ENCODE results near the gene ABCB9. TPM values are rescaled to one million over a fixed set of nuclear protein-coding genes. Genes with fewer than 3 reads are reported as not detected.
"Not testable (repeated sequence)": the region's sequence is repeated elsewhere in the genome, so short reads cannot be mapped to it uniquely, and the experiment has no call there.

Gene ABCB9
- total RNA-seq, 6 donors from 2014 or later = 2.1 to 9.9 (median 4.3) TPM

DNA sequence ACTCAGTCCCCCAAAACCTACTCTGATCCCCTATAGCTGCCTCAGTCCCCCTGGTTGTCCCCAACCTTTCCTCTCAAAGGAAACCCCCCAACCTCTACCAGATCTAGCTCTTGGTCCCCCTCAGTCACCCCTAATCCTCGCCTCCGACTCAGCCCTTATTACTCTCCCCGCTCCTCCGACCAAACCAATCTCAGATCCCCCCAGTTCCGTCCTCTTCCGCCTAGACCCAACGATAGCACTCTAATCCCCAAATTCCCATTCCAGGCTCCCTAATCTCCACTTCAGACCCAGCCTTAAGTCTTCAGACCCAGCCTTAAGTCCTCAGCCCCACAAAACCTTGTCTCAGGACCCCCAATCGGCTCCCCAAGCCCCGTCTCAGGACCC is 71.0 kb downstream of the ABCB9 start:
- WGBS, 2 donors = 6 to 12% methylated on average over 9 of the region's 9 CpGs
- H3K4me1 ChIP-seq = peaks cover 41 to 55% (median 53%) of the 10 kb centered on the region in 4 donors
- H3K36me3 ChIP-seq = no peaks in the 10 kb centered on the region
- no peak for DNase-seq
- peak in 1 of 2 donors; percentile 46 for ATAC-seq (ENCODE audit: low FRiP score in 2 of 2)
- no peaks in the 10 kb centered on the region for H3K27me3 ChIP-seq
- peak overlapping the region; percentile 68 to 92 (median 88) for H3K4me3 ChIP-seq
- H3K9me3 ChIP-seq = no peaks in the 10 kb centered on the region
- peak overlapping the region; percentile 95 to 98 (median 98) for H3K27ac ChIP-seq
- no peak for TF ChIP-seq POLR2A (IDR thresholded peaks at IDR 0.05)
- TF ChIP-seq EP300 (IDR thresholded peaks at IDR 0.05) = no peak
- no peak for TF ChIP-seq POLR2AphosphoS5 (IDR thresholded peaks at IDR 0.05)
- TF ChIP-seq, protein P1, sequence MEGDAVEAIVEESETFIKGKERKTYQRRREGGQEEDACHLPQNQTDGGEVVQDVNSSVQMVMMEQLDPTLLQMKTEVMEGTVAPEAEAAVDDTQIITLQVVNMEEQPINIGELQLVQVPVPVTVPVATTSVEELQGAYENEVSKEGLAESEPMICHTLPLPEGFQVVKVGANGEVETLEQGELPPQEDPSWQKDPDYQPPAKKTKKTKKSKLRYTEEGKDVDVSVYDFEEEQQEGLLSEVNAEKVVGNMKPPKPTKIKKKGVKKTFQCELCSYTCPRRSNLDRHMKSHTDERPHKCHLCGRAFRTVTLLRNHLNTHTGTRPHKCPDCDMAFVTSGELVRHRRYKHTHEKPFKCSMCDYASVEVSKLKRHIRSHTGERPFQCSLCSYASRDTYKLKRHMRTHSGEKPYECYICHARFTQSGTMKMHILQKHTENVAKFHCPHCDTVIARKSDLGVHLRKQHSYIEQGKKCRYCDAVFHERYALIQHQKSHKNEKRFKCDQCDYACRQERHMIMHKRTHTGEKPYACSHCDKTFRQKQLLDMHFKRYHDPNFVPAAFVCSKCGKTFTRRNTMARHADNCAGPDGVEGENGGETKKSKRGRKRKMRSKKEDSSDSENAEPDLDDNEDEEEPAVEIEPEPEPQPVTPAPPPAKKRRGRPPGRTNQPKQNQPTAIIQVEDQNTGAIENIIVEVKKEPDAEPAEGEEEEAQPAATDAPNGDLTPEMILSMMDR (IDR thresholded peaks at IDR 0.05) = no peak

DNA sequence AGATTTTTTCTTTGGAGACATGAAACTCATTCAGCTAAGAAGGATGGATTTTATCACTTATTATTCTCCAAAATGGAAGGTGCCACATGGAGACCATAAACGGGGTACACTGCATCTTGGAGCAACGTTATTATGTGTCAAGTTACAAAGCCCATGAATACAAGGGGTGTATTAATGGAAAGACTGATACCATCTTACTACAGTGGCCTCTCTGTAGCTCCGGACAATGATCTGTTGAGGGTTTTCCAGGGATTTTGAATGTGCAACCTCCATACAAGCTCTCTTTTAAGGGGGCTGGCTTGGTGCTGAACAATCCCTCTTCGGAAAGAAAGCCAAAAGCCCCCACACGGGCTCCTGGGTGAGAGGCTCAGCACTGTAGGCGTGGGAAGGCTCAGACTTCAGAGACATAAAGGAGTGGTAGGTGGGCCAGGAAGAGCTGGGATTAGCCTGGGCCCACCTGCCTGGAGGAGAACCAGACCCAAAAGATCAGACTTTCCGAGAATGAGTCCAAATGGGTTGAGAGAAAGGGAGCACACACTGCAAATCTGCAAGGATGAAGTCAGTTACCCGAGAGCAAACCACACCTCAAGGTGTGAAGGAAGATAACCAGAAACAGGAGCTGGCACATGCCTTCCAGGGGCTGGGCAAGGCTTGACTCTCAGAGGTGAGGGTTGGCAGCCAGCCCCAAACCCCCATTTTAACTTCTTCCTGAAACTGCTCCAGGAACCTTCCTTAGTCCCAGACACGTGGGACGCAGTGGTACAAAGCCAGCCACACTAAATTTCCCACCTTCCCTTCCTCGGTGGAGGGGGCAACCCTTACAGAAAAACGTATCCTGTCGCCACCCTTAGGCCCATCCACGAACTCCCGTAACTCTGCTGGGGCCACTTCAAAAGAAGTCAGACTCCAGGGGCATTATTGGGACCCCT is 71.8 kb downstream of the ABCB9 start:
- Histone ChIP-seq H3K27ac (peak overlapping the region; percentile 95 to 98 (median 98)), H3K9me3 (no peaks in the 10 kb centered on the region), H3K4me3 (peak overlapping the region; percentile 68 to 92 (median 88)), H3K27me3 (no peaks in the 10 kb centered on the region), H3K36me3 (no peaks in the 10 kb centered on the region), H3K4me1 (peaks cover 50 to 64% (median 62%) of the 10 kb centered on the region in 4 donors)
- WGBS, 2 donors = 18 to 25% methylated on average over 15 of the region's 15 CpGs
- DNase-seq = peak in 1 of 2 donors; percentile 77
- ATAC-seq (ENCODE audit: low FRiP score in 2 of 2) = peak; percentile 12 to 79
- no peak for TF ChIP-seq EP300 (IDR thresholded peaks at IDR 0.05)
- TF ChIP-seq, protein P1 (IDR thresholded peaks at IDR 0.05) = no peak
- peak in 2 of 4 donors; percentile 23 to 24 for TF ChIP-seq POLR2A (IDR thresholded peaks at IDR 0.05)
- peak in 1 of 2 donors; percentile 30 for TF ChIP-seq POLR2AphosphoS5 (IDR thresholded peaks at IDR 0.05)

DNA sequence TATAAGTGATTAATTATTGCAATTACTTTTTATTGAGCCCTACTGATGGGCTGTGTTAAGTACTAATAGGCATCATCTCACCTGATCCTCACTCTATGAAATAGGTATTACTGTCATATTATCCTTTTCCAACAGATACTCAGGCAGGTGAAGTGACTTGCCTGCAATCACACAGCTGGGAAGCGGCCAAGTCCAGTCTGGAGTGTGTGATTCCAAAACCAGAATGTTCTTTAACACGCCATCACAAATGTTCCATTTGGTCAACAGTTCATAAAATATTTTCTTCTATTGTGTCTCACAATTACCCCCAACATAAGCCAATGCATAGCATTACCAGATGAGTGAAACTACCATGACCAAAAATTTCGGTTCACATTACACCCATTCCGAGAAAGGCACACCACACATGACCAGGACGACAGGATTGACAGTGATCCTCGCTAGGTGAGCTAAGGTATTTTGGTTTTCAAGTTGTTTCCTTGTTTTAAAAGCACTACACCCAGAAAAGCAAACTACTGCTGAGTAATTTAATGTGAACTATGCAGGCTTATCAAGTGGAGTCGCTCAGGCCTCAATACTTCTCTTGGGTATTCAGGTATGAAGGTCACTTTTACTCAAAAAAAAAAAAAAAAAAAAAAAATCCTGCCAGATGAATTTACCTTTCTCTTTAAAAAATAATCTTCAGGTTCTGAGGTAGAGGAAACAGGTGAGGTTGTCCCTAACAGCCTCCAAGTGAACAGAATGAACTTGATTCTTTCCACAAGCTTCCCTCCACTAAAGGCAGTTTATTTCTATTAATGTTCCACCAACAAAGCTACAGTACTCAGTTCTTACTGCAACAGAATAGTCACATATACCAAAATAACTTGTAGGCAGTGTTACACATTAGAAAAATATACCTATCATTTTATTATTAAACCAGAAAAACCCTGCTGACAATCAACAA is 72.8 kb downstream of the ABCB9 start:
- H3K27me3 ChIP-seq = no peaks in the 10 kb centered on the region
- DNase-seq = peak in 1 of 2 donors; percentile 57
- TF ChIP-seq, protein P1 (IDR thresholded peaks at IDR 0.05) = no peak
- TF ChIP-seq EP300 (IDR thresholded peaks at IDR 0.05) (peak in 1 of 4 donors; percentile 37), POLR2AphosphoS5 (IDR thresholded peaks at IDR 0.05) (peak in 1 of 2 donors; percentile 41), POLR2A (IDR thresholded peaks at IDR 0.05) (no peak)
- peaks cover 59 to 72% (median 66%) of the 10 kb centered on the region in 4 donors for H3K4me1 ChIP-seq
- H3K4me3 ChIP-seq = peak overlapping the region in 3 of 4 donors; percentile 68 to 92 (median 86)
- H3K27ac ChIP-seq = peak overlapping the region; percentile 95 to 98 (median 98)
- 67 to 83% methylated on average over 7 of the region's 7 CpGs for WGBS, 2 donors
- H3K36me3 ChIP-seq = no peaks in the 10 kb centered on the region
- no peaks in the 10 kb centered on the region for H3K9me3 ChIP-seq
- ATAC-seq (ENCODE audit: low FRiP score in 2 of 2) = peak in 1 of 2 donors; percentile 21

DNA sequence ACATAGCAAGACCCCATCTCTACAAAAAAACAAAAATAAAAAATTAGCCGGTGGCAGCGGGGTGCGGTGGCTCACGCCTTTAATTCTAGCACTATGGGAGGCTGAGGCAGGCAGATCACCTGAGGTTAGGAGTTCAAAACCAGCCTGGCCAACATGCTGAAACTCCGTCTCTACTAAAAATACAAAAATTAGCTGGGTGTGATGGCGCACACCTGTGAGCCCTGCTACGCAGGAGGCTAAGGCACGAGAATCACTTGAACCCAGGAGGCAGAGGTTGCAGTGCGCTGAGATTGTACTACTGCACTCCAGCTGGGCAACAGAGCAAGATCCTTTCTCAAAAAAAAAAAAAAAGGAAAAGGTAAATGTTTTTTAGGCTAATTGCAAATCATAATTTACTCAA is 73.5 kb downstream of the ABCB9 start:
- not testable (repeated sequence) for H3K9me3 ChIP-seq; DNase-seq; H3K27me3 ChIP-seq; H3K36me3 ChIP-seq; ATAC-seq (ENCODE audit: low FRiP score in 2 of 2)
- Histone ChIP-seq H3K27ac (peak overlapping the region; percentile 95 to 98 (median 98)), H3K4me1 (peaks cover 64 to 74% (median 68%) of the 10 kb centered on the region in 4 donors), H3K4me3 (peak overlapping the region in 1 of 4 donors; percentile 10)
- WGBS, 2 donors = 92% methylated on average over 9 of the region's 9 CpGs

Data from upper lobe of left lung (tissue), 6 donors.